B cell (primary cell): ENCODE measurements around the gene XXYLT1.

Source experiments
- CTCF ChIP-seq: fragments of 200-600 bp; IDR thresholded peaks from one replicate; pipeline ENCODE4 v1.8.0; 2022; ENCODE audit warnings: antibody characterized with exemption, mild to moderate bottlenecking
- EZH2 ChIP-seq: IDR thresholded peaks from 2 replicates; pipeline ENCODE4 v1.6.1; 2012; ENCODE audit warnings: borderline replicate concordance, low read depth, mild to moderate bottlenecking, moderate library complexity, low read length; ENCODE audit not compliant: insufficient read depth, poor library complexity, severe bottlenecking

- TF ChIP-seq CTCF (no peak), EZH2 (no peak)
Measured at GRCh38 chr3:195207056-195207455, 63.9 kb downstream of the XXYLT1 start.
